Right lobe of liver (tissue), 4 donors: ENCODE data around the gene SLC2A1.

ENCODE experiments used
- CTCF ChIP-seq, 4 donors: fragments of 200-600 bp in 3 of 4; fragments of 450-650 bp in 1 of 4; IDR thresholded peaks; one replicate each; pipeline versions ENCODE4 v1.5.1 to v1.8.0; 2016 to 2022; ENCODE audit warnings: antibody characterized with exemption in 4 of 4, mild to moderate bottlenecking in 2 of 4
- POLR2A ChIP-seq: fragments of 450-650 bp; IDR thresholded peaks from one replicate; pipeline ENCODE4 v1.6.1; 2017; ENCODE audit warnings: antibody characterized with exemption, mild to moderate bottlenecking
- donor health status: DM: no; HTN: no; CAD: no.
- donor health status: DM: no; HTN: no; CAD: no.
- donor health status: DM: no; HTN: yes; CAD: no.

GRCh38 chr1:42957880-42958487 lies 684 bp downstream of the SLC2A1 start:
- TF ChIP-seq POLR2A, result no peak
- no peak for TF ChIP-seq CTCF (IDR thresholded peaks at IDR 0.05)
